ENCODE measurements around the gene PSME1.

PSME1 gene

GRCh38 chr14:24176599-24176998 is 40.6 kb downstream of the PSME1 start:
- no peak for DNase-seq (ENCODE audit: low spot score)

GRCh38 chr14:24177041-24177825 is 41.2 kb downstream of the PSME1 start:
- DNase-seq (ENCODE audit: low spot score): no peak

GRCh38 chr14:24177891-24178290 is 41.9 kb downstream of the PSME1 start:
- no peak for DNase-seq (ENCODE audit: low spot score)

DNA sequence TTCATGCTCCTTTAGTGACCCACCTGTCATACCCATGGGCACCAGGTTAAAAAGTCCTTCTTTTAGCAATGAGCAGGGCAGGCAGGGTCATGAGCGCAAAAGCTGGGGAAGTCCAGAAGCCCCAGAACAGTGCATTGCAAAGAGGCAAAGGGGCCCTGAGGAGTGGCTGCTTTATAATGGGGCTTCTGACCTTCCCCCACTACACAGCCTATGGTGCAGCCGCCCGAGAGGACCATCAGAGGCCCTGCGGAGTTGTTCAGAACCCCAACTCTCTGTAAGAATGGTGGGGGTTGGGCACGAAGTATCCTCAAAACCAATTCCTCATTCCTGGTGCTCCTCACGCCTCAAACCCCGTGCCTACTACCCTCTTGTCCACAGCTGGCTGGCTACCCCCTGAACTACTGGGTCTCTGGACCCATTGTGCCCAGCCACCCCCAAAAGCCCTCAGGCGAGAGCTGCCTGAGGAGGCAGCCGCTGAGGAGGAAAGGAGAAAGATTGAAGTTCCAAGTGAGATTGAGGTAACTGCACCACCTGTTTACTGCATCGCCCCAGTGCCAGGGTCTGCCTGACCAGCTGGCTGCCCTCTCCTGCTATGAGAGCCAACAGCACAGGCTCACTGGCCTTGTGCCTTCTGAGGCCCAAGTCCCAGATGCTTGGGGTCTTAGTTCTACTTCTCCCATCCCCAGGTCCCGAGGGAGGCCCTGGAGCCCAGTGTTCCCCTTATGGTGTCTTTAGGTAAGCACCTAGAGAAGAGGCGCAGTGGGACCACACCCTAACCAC is 42.6 kb downstream of the PSME1 start:
- DNase-seq (ENCODE audit: low spot score): no peak

DNA sequence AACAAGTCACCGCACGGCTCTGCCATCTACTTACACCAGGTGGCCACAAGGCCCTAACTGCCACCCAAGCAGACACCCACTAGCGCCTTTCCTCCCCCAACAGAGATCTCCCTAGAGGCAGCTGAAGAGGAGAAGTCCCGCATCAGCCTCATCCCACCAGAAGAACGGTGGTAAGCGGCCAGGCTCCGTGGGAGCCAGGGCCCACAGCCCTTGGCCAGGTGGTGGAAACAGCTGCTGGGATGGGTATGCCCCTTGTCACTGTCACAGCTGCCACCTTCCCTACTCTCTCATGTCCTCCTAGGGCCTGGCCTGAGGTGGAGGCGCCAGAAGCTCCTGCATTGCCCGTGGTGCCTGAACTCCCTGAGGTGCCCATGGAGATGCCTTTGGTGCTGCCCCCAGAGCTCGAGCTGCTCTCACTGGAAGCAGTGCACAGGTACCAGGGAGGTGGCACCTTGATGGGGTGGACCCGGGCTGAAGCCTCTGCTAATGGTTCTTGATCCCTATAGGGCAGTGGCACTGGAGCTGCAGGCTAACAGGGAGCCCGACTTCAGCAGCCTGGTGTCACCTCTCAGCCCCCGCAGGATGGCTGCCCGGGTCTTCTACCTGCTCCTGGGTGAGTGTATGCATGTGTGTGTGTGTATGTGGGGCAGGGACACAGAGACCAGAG is 43.4 kb downstream of the PSME1 start:
- no peak for DNase-seq (ENCODE audit: low spot score)

- DNase-seq (ENCODE audit: low spot score): no peak
These were observed 44.2 kb downstream of the PSME1 start for GRCh38 chr14:24179961-24180796.

DNA sequence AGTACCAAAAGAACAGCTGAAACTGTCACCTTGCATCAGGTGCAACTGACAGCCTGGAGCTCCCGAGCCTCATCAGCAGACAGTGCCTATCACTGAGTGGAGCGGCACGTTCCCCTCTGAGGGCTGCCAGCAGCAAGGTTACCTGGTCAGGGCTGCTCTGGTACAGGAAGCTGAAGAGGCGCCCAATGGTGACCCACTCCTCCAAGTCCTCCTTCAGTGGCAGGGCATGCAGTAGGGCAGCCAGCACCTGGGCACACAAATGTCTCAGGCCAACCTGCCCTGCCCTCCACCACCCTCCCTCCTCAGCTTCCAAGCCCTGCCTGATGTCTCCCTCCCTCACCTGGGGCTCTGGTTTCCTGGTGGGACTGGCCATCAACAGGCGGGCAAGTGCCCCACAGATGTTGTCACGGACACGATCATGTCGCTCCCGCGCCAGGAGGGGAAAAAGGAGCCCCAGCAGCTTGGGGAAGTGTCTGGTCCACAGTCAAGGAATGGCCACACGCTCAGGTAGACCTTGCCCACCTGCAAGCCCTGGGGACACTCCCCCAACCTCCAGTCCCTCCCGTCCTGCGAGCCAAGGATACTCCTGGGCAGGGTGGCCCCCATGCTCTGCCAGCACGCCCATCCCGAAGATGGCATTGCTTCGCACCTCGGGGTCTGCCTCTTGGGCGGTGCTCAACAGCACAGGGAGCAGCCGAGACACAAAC is 45.5 kb downstream of the PSME1 start:
- DNase-seq (ENCODE audit: low spot score): no peak

DNA sequence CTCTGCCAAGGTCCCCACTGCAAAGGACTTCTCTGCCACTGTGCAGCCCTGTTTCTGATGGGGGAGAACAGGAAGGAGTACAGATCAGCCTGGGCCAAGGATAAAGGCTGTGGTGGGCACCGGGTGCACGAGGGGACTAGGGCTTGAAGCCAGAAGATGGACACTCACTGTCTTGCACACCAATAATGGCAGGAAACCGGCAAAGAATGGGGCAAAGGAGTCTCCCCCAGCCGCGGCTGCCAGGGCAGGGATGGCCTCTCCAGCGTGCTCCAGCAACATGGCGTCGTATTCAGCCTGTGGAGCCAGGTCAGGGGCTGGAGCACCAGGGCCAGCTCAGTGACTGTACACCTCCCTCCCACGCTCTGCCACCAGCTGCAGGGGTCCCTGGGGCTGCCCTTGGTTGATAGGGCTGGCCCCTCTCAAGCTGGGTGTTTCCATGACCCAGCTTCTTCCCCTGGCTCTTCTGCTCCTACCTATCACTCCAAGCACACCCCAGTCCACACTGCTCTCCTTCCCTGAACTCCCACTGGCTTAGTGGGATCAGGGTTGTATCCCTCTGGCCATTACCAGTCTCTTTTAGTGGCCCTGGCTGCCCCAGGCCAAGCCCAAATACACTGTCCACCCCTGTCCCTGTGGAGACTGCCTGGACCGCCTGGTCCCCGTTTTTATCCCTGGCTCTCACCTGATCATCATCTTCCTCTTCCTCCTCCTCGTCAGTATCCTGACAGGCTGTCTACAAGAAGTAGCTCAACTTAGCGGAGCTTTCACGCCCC is 46.3 kb downstream of the PSME1 start:
- DNase-seq (ENCODE audit: low spot score): no peak

GRCh38 chr14:24183014-24183481 is 47.1 kb downstream of the PSME1 start:
- no peak for DNase-seq (ENCODE audit: low spot score)

DNA sequence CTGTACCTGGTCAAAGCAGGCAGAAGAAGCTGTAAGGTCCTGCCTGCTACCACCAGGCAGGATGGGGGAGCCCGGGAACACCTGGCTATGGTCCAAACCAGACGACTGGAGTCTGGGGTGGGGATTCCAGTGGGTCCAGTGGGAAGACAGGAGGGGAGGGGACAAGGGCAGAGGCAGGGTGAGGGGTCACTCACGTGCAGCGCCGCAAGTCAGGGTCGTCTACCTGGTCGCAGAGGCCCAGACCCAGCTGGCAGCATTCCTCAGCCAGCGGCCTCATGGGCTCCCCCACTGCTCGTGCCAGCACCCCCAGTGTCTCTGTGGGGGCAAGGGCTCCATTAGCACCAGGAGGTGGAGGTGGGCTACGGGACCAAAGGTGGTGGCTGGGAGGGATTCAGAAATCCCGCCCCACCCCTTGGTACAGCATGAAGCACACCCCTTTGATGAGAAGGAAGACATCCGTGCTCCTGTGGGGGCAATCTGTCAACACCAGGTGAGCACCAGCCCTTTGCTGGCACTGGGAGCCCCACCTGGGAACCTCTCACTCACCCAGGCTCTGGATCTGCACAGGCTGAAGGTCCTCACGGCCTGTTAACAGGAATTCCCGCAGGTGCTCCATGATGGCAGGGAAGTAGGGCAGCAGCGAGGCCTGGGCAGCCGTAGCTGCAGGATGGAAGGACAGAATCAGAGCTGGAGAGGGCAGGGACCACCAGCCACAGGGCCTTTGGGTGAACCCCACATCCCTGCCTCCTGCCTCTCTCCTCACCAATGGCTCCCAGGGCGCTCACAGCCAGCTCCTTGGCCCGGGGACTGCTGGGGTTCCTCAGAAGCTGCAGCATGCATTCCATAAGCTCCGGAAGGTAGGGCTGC is 48.3 kb downstream of the PSME1 start:
- no peak for DNase-seq (ENCODE audit: low spot score)

DNA sequence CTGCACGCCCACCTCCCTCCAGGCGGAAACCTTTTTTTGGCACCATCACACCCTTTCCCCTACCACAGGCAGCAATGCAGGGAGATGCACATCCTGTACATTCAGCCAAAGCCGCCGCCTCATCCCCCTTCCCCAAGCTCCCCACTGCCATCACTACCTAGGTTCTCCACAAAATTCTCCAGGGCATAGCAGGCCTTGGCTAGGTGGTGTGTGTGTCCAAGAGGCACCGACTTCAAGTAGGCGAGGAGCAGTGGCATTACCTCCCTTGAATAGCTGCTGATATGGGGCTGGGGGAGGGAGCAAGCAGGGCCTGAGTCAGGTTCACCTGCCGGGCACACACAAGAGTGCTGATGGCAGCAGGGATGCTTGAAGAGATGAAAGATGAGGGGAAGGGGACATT is 49.0 kb downstream of the PSME1 start:
- no peak for DNase-seq (ENCODE audit: low spot score)

DNA sequence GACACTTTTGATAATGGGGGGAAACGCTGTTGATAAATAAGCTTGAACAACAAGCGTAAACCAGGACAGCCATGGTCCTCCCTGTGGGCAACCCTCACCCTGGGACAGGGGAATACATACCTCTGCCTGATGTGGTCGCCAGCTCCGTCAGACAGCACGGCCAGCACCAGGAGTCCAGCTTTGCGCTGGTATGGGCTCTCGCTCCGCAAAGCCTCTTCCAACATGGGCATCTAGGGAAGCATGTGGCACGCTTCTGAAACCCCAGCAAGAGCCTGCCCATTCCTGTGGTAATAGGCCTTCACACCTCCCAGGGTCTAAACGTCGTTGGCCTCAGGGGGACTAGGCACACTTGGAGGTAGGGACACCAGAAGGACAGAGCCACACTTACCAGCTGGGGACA is 49.7 kb downstream of the PSME1 start:
- no peak for DNase-seq (ENCODE audit: low spot score)

DNA sequence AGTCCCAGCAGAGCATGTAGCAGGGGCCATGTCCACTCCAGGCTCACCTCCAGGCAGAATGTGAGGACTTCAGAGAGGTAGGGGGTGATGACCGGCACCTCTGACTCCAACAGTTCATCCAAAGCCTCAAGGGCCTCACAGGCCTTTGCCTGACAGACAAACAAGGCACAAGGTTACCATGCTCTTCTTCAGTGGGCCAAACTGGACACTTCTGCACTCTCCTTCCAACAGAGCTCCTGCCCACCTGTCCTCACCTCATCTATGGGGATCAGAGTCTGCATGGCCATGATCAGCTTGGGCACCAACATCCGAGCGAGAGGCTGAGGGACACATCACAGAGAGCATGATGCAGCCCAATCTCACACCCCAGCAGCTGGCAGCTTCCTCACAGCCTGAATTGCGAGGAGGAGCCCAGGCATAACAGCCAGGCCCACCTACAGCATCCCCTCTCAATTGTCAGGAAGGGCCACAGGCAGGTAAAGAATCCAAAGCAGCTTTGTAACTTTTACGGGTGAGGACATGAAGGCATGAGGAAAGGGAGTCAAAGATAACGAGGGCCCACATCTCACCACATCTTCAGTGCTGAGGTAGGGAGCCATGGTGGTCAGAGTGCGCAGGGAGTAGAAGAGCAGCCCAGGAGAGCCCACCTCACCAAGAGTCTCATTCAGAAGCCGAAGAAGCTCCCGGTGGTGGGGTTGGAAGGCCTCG is 51.0 kb downstream of the PSME1 start:
- no peak for DNase-seq (ENCODE audit: low spot score)

DNA sequence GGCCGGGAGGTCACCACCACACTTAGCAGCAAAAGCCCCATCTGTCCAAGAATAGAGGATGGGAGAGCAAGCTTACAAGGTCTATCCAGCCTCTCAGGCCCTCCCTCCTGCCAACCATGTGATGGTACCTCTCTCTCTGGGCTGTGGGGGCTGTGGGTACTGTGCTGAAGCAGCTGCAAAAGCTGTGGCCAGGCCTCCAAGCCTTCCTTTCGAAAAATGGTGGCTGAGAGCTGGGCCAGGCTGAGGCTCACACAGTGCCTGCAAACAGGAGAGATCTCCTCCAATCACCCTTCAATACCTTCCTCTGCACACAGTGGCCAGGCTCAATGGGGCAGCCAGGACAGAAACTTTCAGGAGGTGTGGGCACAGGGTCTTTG is 51.5 kb downstream of the PSME1 start:
- DNase-seq (ENCODE audit: low spot score): no peak
